GM18508 (cell line): ENCODE results near the gene GPD1L.
"Not testable (repeated sequence)": the region's sequence is repeated elsewhere in the genome, so short reads cannot be mapped to it uniquely, and the experiment has no call there.

Experiments used
- ATAC-seq: cut with Tn5 transposase; IDR thresholded peaks from one replicate; pipeline ENCODE4 v1.9.1; 2021; ENCODE audit warnings: moderate number of reproducible peaks; ENCODE audit not compliant: insufficient read depth, unreplicated experiment

The GPD1L gene

GRCh38 chr3:32106132-32106928 is at the start of gene GPD1L:
Gene GPD1L, plus strand, starts transcription at chr3:32106620. Its CDS starts 92 bp downstream, at chr3:32106712.
- peak; percentile 97 for ATAC-seq

- ATAC-seq, result not testable (repeated sequence)
Measured at GRCh38 chr3:32058465-32058864, 48.0 kb upstream of the GPD1L start.

GRCh38 chr3:32062950-32063582 is 43.4 kb upstream of the GPD1L start:
- ATAC-seq, result no peak

GRCh38 chr3:32066686-32067085 is 39.7 kb upstream of the GPD1L start:
- no peak for ATAC-seq

- ATAC-seq, result not testable (repeated sequence)
Measured at GRCh38 chr3:32074194-32074593, 32.2 kb upstream of the GPD1L start.

GRCh38 chr3:32076566-32076965 is 29.9 kb upstream of the GPD1L start:
- ATAC-seq, result no peak

GRCh38 chr3:32077260-32078084 is 28.9 kb upstream of the GPD1L start:
- no peak for ATAC-seq

- no peak for ATAC-seq
Measured at GRCh38 chr3:32078085-32078634, 28.3 kb upstream of the GPD1L start.

GRCh38 chr3:32078864-32079263 is 27.6 kb upstream of the GPD1L start:
- no peak for ATAC-seq

GRCh38 chr3:32082721-32083120 is 23.7 kb upstream of the GPD1L start:
- no peak for ATAC-seq

GRCh38 chr3:32083702-32084270 is 22.6 kb upstream of the GPD1L start:
- no peak for ATAC-seq

- ATAC-seq, result no peak
Measured at GRCh38 chr3:32084870-32085269, 21.6 kb upstream of the GPD1L start.

- no peak for ATAC-seq
Measured at GRCh38 chr3:32086464-32086863, 20.0 kb upstream of the GPD1L start.

GRCh38 chr3:32089476-32089875 is 16.9 kb upstream of the GPD1L start:
- no peak for ATAC-seq

- ATAC-seq, result no peak
Measured at GRCh38 chr3:32093204-32093603, 13.2 kb upstream of the GPD1L start.

- no peak for ATAC-seq
Measured at GRCh38 chr3:32095431-32095830, 11.0 kb upstream of the GPD1L start.

- no peak for ATAC-seq
Measured at GRCh38 chr3:32097768-32098167, 8.7 kb upstream of the GPD1L start.

- no peak for ATAC-seq
Measured at GRCh38 chr3:32098528-32098927, 7.9 kb upstream of the GPD1L start.

- ATAC-seq, result no peak
Measured at GRCh38 chr3:32100465-32100864, 6.0 kb upstream of the GPD1L start.

- ATAC-seq, result no peak
Measured at GRCh38 chr3:32102289-32102688, 4.1 kb upstream of the GPD1L start.
